DMS153 treated with DMSO at 0.1 percent for 48 hours (cell line): ENCODE data around the gene ZMYND8.
"Not testable (repeated sequence)": the region's sequence is repeated elsewhere in the genome, so short reads cannot be mapped to it uniquely, and the experiment has no call there.

Experiments used
- DNase-seq: peaks from one replicate; lab custom pipeline; 2025; ENCODE audit not compliant: unreplicated experiment; lab: John Stamatoyannopoulos, UW

Gene ZMYND8

DNA sequence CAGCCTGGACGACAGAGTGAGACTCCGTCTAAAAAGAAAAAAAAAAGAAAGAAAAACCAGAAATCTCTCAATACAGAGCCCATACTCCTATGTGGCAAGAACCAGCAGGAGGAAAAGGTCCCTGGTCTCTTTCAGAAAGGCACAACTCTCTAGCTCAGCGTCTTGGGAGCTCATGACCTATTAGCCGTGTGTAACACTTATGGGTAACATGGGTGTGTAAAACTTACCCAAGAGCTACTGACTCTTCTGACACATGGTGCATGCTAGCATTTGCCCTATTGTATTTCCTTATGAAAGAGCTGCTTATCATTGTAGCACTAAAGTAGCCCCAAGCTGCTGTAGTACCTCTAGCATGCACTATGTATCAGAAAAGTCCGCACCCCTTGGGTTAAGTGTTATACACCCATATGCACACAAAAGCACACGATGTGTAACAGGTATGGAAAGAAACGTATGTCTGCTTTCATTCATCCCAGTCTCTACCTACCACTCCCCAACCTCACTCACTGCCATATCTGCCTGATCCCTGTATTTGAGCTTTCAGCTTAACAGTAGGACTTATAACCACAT is 85.4 kb downstream of the ZMYND8 start:
- DNase-seq = no peak

DNA sequence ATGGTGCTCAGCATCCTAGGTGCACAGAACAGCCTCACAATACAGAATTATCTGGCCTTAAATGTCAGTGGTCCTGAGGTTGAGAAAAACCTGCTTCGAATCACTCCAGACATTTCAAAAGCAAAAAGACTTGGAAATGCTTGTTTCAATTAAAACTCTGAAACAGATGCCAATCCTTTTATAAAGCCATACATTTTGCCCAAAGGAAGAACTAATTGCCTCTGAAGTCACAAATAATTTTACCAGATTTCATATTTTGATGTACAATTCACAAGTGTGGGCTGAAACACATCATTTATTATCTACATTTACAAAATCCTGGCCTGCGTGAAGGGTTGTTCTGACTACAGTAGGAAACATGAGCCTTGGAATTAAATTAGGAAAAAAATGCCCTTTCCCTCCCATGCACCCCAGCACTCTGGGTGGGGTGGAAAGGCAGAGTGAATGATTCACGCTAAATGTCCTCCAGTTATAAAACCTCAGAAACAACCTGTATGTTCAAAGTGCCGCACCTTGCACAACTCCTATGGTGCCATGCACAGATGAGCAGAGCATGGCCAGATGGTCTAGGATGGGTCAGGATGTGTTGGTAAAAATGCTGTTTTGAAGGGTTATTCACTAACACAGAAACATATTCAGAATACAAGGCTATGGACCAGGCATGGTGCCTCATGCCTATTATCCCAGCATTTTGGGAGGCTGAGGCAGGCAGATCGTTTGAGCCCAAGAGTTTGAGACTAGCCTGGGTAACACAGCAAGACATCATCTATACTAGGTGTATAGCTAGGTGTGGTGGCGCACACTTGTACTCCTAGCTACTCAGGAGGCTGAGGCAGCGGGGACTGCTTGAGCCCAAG is 87.0 kb downstream of the ZMYND8 start:
- no peak for DNase-seq

DNA sequence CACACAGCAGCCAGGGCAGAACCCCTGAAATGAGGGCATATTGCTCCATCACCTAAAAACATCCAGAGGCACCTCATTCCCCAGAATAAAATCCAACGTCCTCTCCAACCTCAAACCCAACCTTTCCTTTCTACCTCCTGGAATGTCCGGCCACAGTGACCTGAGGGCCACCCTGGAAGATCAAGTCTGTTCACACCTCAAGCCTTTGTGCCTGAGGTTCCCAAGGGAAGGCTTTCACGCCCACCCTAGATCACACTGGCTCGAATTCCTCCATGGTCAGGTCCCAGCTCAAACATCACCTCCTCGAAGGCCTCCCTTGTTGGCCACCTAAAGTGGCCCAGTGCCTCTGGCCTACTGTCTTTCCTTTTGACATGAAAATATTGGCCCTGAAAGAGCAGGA is 88.9 kb downstream of the ZMYND8 start:
- DNase-seq = no peak

DNA sequence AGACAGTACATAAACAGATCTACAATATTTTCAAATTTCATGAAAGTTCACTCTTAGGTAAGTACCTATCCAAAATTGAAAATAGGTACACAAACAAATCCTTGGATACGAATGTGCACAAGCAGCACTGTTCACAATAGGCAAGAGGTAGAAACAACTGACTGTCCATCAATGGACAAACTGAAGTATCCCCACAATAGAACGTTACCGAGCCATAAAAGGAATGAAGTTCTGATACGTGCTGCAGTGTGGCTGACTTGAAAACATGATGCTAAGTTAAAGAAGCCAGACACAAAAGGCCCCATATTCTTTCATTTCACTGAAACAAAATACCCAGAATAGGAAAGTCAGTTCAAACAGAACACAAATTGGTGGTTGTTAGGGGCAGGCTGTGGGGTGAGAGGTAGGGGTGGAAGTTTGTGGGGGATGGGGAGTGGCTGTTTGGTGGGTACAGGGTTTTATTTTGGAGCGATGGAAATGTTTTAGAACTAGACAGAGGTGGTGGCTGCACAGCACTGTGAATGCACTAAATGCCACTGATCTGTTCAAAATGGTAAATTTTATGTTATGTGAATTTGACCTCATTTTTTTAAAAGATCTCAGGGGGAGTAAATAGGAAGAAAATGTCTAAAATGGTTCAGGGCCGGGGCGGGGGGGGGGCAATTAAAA is 89.5 kb downstream of the ZMYND8 start:
- DNase-seq = no peak

DNA sequence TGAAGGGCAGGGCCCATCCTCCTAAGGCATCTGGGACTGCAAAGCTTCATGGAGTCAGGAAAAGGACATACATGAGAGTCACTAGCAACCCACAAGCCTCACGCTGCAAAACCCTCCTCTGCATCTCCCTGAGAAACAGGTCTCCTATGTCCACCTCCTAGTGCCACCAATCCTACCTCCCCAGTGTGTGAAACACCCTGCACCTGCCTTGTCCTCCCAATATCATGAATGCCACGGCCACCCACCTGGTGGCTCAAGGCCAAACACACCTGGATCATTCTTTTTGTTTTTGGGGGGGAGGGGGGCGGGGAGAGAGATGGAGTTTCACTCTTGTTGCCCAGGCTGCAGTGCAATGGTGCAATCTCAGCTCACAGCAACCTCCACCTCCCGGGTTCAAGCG is 90.5 kb downstream of the ZMYND8 start:
- DNase-seq = no peak

GRCh38 chr20:47265214-47265613 is 91.3 kb downstream of the ZMYND8 start:
- no peak for DNase-seq

DNA sequence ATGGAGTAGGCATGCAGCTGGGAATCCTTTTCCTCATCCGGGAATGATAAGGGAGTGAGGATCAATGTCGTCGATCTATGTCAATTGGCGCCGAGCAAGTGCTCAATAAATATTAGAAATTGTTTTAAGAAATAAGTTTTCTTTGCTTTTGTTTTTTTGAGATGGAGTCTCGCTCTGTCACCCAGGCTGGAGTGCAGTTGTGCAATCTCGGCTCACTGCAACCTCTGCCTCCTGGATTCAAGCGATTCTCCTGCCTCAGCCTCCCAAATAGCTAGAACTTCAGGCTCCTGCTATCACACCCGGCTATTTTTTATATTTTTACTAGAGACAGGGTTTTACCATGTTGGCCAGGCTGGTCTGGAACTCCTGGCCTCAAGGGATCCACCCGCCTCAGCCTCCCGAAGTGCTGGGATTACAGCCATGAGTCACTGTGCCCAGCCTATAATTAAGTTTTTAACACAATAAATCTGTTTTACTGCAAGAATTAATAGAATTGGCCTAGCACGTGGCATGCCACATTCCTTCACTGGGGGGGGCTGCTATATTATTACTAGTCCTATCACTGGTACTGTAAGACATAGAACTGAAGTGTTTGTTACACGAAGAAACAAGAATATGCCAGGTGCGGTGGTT is 92.2 kb downstream of the ZMYND8 start:
- not testable (repeated sequence) for DNase-seq

- no peak for DNase-seq
These were observed 92.9 kb downstream of the ZMYND8 start for GRCh38 chr20:47263465-47264084.

DNA sequence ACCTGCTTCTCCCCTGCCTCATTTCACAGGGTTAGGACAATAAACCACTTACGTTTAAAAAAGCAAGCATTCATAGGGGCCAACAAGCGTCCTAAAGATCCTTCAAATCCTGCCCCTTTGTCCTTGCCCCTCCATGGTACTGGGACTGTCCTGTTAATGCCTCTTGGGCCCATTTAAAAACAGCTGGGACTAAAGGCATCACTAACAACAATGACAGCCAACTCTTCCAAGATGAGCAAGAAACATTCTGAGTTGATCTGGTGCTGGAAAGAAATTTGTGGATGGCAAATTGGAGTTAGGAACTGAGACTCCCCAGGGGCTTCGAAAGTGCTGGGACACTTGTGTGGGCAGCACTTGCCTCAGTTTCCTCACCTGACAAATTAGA is 93.4 kb downstream of the ZMYND8 start:
- no peak for DNase-seq

GRCh38 chr20:47262365-47263013 is 94.0 kb downstream of the ZMYND8 start:
- DNase-seq = peak; percentile 42

DNA sequence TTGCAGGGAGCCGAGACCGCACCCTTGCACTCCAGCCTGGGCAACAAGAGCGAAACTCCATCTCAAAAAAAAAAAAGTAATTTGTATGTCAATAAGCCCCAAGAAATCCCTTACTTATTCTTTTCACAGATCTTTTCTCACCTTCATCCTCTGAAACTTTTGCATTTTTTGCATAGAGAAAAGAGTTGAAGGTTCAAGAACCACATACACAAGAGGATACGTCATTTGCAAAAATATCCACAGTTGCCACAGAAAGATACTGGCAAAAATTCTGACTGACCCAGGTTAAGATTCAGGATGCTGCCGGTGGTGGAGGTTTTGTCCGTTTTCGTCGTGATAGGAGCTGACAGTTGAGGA is 94.5 kb downstream of the ZMYND8 start:
- no peak for DNase-seq

DNA sequence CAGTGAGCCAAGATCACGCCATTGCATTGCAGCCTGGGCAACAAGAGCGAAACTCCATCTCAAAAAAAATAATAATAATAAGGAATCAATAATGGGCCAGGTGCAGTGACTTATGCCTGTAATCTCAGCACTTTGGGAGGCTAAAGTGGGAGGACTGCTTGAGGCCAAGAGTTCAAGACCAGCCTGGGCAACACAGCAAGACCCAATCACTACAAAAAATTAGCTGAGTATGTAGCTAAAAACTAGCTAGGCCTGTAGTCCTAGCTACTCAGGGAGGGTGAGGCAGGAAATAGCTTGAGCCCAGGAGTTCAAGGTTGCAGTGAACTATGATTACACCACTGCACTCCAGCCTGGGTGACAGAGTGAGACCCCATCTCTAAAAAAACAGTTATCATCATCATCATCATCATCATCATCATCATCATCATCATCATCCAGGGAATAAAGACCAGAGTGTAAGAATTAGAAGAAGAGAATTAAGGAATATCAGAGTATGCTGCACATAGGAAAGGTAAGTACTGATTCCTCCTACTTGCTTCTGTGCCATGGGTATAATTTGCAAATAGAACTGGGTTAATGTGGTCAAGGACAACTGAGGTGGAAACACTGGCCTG is 95.2 kb downstream of the ZMYND8 start:
- not testable (repeated sequence) for DNase-seq

- DNase-seq = not testable (repeated sequence)
These were observed 95.9 kb downstream of the ZMYND8 start for GRCh38 chr20:47260540-47261126.

GRCh38 chr20:47258745-47259695 is 97.5 kb downstream of the ZMYND8 start:
- no peak for DNase-seq

- DNase-seq = no peak
These were observed 98.7 kb downstream of the ZMYND8 start for GRCh38 chr20:47257771-47258170.

GRCh38 chr20:47257256-47257655 is 99.2 kb downstream of the ZMYND8 start:
- no peak for DNase-seq

DNA sequence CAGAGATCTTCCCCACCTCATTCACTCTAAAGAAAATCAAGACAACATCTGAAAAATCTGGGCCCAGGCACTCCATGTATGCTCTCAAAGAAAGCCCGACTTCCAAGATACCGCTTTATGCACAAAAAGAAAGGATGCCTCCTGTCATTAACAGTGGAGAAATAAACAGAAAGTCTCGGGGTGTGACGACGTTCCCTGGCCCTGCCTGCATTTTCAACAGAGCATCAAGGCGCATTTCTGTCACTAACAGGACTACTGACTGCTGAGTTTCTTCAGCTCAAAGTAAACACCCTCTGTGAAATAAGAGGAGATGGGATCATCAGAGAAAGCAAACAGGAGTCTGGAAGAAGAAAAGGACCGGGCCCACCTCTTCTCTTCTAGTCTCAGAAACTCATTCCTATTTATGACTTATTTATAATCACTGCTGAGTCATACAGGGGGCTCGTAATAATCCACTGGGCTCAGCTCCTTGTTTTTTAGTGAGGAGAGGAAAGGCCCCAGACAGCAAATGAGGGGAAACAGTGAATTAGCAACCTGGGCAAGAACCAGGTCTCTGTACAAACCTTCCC is 99.7 kb downstream of the ZMYND8 start:
- no peak for DNase-seq

- no peak for DNase-seq
These were observed 102.6 kb downstream of the ZMYND8 start for GRCh38 chr20:47253872-47254271.
